Measurements from ENCODE around the gene OSBPL10. TPM values are rescaled to one million over a fixed set of nuclear protein-coding genes. Genes with fewer than 3 reads are reported as not detected.

The OSBPL10 gene
- total RNA-seq, 2 donors from 2014 or later = 0.90 to 11.5 TPM

GRCh38 chr3:31959251-31959650 is 21.8 kb downstream of the OSBPL10 start:
- no peak for ATAC-seq (replicated peaks)
- Mint-ChIP-seq H3K27me3 (peaks cover 13% of the 10 kb centered on the region), H3K36me3 (ENCODE audit: low read depth) (no peaks in the 10 kb centered on the region), H3K27ac (no peak overlapping the region), H3K9me3 (peaks cover 4% of the 10 kb centered on the region), H3K4me1 (peaks cover 5% of the 10 kb centered on the region), H3K4me3 (no peak overlapping the region)

GRCh38 chr3:31958701-31959152 is 22.3 kb downstream of the OSBPL10 start:
- Mint-ChIP-seq H3K4me1 (peaks cover 5% of the 10 kb centered on the region), H3K4me3 (no peak overlapping the region), H3K27me3 (peaks cover 14% of the 10 kb centered on the region), H3K27ac (no peak overlapping the region), H3K9me3 (peaks cover 4% of the 10 kb centered on the region), H3K36me3 (ENCODE audit: low read depth) (no peaks in the 10 kb centered on the region)
- ATAC-seq (replicated peaks) = no peak

- peaks cover 27% of the 10 kb centered on the region for H3K27me3 Mint-ChIP-seq
- H3K4me3 Mint-ChIP-seq = no peak overlapping the region
- no peaks in the 10 kb centered on the region for H3K36me3 Mint-ChIP-seq (ENCODE audit: low read depth)
- peaks cover 4% of the 10 kb centered on the region for H3K9me3 Mint-ChIP-seq
- no peak for ATAC-seq (replicated peaks)
- H3K27ac Mint-ChIP-seq = no peak overlapping the region
- H3K4me1 Mint-ChIP-seq = no peaks in the 10 kb centered on the region
Measured at GRCh38 chr3:31957106-31957505, 24.0 kb downstream of the OSBPL10 start.

- no peak for ATAC-seq (replicated peaks)
- no peaks in the 10 kb centered on the region for H3K4me1 Mint-ChIP-seq
- peaks cover 4% of the 10 kb centered on the region for H3K9me3 Mint-ChIP-seq
- H3K27ac Mint-ChIP-seq = no peak overlapping the region
- peaks cover 25% of the 10 kb centered on the region for H3K27me3 Mint-ChIP-seq
- H3K4me3 Mint-ChIP-seq = no peak overlapping the region
- H3K36me3 Mint-ChIP-seq (ENCODE audit: low read depth) = no peaks in the 10 kb centered on the region
Measured at GRCh38 chr3:31955581-31955980, 25.5 kb downstream of the OSBPL10 start.

GRCh38 chr3:31953636-31954035 is 27.4 kb downstream of the OSBPL10 start:
- peaks cover 24% of the 10 kb centered on the region for H3K27me3 Mint-ChIP-seq
- ATAC-seq (replicated peaks) = no peak
- H3K4me3 Mint-ChIP-seq = no peak overlapping the region
- peaks cover 8% of the 10 kb centered on the region for H3K9me3 Mint-ChIP-seq
- no peaks in the 10 kb centered on the region for H3K36me3 Mint-ChIP-seq (ENCODE audit: low read depth)
- H3K4me1 Mint-ChIP-seq = no peaks in the 10 kb centered on the region
- H3K27ac Mint-ChIP-seq = no peak overlapping the region

- no peak overlapping the region for H3K27ac Mint-ChIP-seq
- peaks cover 24% of the 10 kb centered on the region for H3K27me3 Mint-ChIP-seq
- H3K4me1 Mint-ChIP-seq = no peaks in the 10 kb centered on the region
- no peak overlapping the region for H3K4me3 Mint-ChIP-seq
- ATAC-seq (replicated peaks) = no peak
- no peaks in the 10 kb centered on the region for H3K36me3 Mint-ChIP-seq (ENCODE audit: low read depth)
- H3K9me3 Mint-ChIP-seq = peaks cover 8% of the 10 kb centered on the region
Measured at GRCh38 chr3:31953091-31953490, 28.0 kb downstream of the OSBPL10 start.

GRCh38 chr3:31952205-31952604 is 28.9 kb downstream of the OSBPL10 start:
- H3K4me1 Mint-ChIP-seq = no peaks in the 10 kb centered on the region
- H3K4me3 Mint-ChIP-seq = no peak overlapping the region
- ATAC-seq (replicated peaks) = no peak
- no peak overlapping the region for H3K27ac Mint-ChIP-seq
- H3K9me3 Mint-ChIP-seq = peaks cover 8% of the 10 kb centered on the region
- peaks cover 28% of the 10 kb centered on the region for H3K27me3 Mint-ChIP-seq
- H3K36me3 Mint-ChIP-seq (ENCODE audit: low read depth) = no peaks in the 10 kb centered on the region

GRCh38 chr3:31948280-31948679 is 32.8 kb downstream of the OSBPL10 start:
- H3K9me3 Mint-ChIP-seq = peaks cover 3% of the 10 kb centered on the region
- H3K4me1 Mint-ChIP-seq = no peaks in the 10 kb centered on the region
- H3K27me3 Mint-ChIP-seq = peaks cover 36% of the 10 kb centered on the region
- no peak overlapping the region for H3K4me3 Mint-ChIP-seq
- no peaks in the 10 kb centered on the region for H3K36me3 Mint-ChIP-seq (ENCODE audit: low read depth)
- no peak for ATAC-seq (replicated peaks)
- H3K27ac Mint-ChIP-seq = no peak overlapping the region

- Mint-ChIP-seq H3K9me3 (peaks cover 7% of the 10 kb centered on the region), H3K36me3 (ENCODE audit: low read depth) (no peaks in the 10 kb centered on the region), H3K27ac (no peak overlapping the region), H3K27me3 (peaks cover 37% of the 10 kb centered on the region), H3K4me1 (no peaks in the 10 kb centered on the region), H3K4me3 (no peak overlapping the region)
- no peak for ATAC-seq (replicated peaks)
Measured at GRCh38 chr3:31947671-31948091, 33.4 kb downstream of the OSBPL10 start.

GRCh38 chr3:31947162-31947561 is 33.9 kb downstream of the OSBPL10 start:
- no peak overlapping the region for H3K4me3 Mint-ChIP-seq
- H3K27me3 Mint-ChIP-seq = peaks cover 33% of the 10 kb centered on the region
- no peak for ATAC-seq (replicated peaks)
- H3K36me3 Mint-ChIP-seq (ENCODE audit: low read depth) = no peaks in the 10 kb centered on the region
- H3K9me3 Mint-ChIP-seq = peaks cover 7% of the 10 kb centered on the region
- H3K27ac Mint-ChIP-seq = no peak overlapping the region
- no peaks in the 10 kb centered on the region for H3K4me1 Mint-ChIP-seq

GRCh38 chr3:31946484-31947081 is 34.5 kb downstream of the OSBPL10 start:
- no peak for ATAC-seq (replicated peaks)
- no peak overlapping the region for H3K27ac Mint-ChIP-seq
- H3K4me3 Mint-ChIP-seq = no peak overlapping the region
- no peaks in the 10 kb centered on the region for H3K36me3 Mint-ChIP-seq (ENCODE audit: low read depth)
- H3K4me1 Mint-ChIP-seq = no peaks in the 10 kb centered on the region
- peaks cover 7% of the 10 kb centered on the region for H3K9me3 Mint-ChIP-seq
- peaks cover 32% of the 10 kb centered on the region for H3K27me3 Mint-ChIP-seq

GRCh38 chr3:31945738-31946052 is 35.4 kb downstream of the OSBPL10 start:
- Mint-ChIP-seq H3K27ac (no peak overlapping the region), H3K27me3 (peaks cover 32% of the 10 kb centered on the region), H3K9me3 (peaks cover 7% of the 10 kb centered on the region), H3K36me3 (ENCODE audit: low read depth) (no peaks in the 10 kb centered on the region), H3K4me3 (no peak overlapping the region), H3K4me1 (no peaks in the 10 kb centered on the region)
- ATAC-seq (replicated peaks) = no peak

GRCh38 chr3:31943041-31943440 is 38.0 kb downstream of the OSBPL10 start:
- H3K9me3 Mint-ChIP-seq = peaks cover 4% of the 10 kb centered on the region
- ATAC-seq (replicated peaks) = no peak
- H3K4me3 Mint-ChIP-seq = no peak overlapping the region
- H3K27ac Mint-ChIP-seq = no peak overlapping the region
- peaks cover 27% of the 10 kb centered on the region for H3K27me3 Mint-ChIP-seq
- H3K4me1 Mint-ChIP-seq = no peaks in the 10 kb centered on the region
- no peaks in the 10 kb centered on the region for H3K36me3 Mint-ChIP-seq (ENCODE audit: low read depth)

- Mint-ChIP-seq H3K9me3 (peaks cover 4% of the 10 kb centered on the region), H3K27ac (no peak overlapping the region), H3K36me3 (ENCODE audit: low read depth) (no peaks in the 10 kb centered on the region), H3K4me1 (no peaks in the 10 kb centered on the region), H3K4me3 (no peak overlapping the region), H3K27me3 (peaks cover 24% of the 10 kb centered on the region)
- no peak for ATAC-seq (replicated peaks)
Measured at GRCh38 chr3:31942446-31942845, 38.6 kb downstream of the OSBPL10 start.

- ATAC-seq (replicated peaks) = no peak
- Mint-ChIP-seq H3K4me3 (no peak overlapping the region), H3K36me3 (ENCODE audit: low read depth) (no peaks in the 10 kb centered on the region), H3K9me3 (no peaks in the 10 kb centered on the region), H3K4me1 (no peaks in the 10 kb centered on the region), H3K27ac (no peak overlapping the region), H3K27me3 (peaks cover 4% of the 10 kb centered on the region)
Measured at GRCh38 chr3:31937225-31937624, 43.8 kb downstream of the OSBPL10 start.

All from activated T-helper 17 cell treated with anti-CD3 and anti-CD28 coated beads, Interleukin-2, amount 50 U/mL, for 72 hours (primary cell).